HepG2 (cell line): Measurements from ENCODE around the gene GLYR1.

Experiments
- E2F1 ChIP-seq: sonication (generic); formaldehyde crosslinking; IDR thresholded peaks from 2 replicates; pipeline ENCODE4 v1.5.0; 2020; ENCODE audit warnings: missing genetic modification reagents
- POLR2A ChIP-seq, 2 experiments: IDR thresholded peaks; 2 replicates each; pipeline ENCODE4 v1.6.1; 2011; ENCODE audit warnings: low read depth in 2 of 2, low read length in 2 of 2, mild to moderate bottlenecking in 1 of 2, moderate library complexity in 1 of 2; ENCODE audit not compliant: insufficient read depth in 1 of 2
- SOX13 ChIP-seq, 3 experiments: fragments of 450-650 bp in 1 of 3; sonication (generic) in 1 of 3; formaldehyde crosslinking in 1 of 3; IDR thresholded peaks in 2 of 3; conservative IDR thresholded peaks in 1 of 3; 2 replicates each; pipeline versions ENCODE4 v1.5.0 to v1.6.1; 2016 to 2020; ENCODE audit warnings: antibody characterized with exemption in 1 of 3, mild to moderate bottlenecking in 1 of 3, missing compliant biosample characterization in 1 of 3, missing genetic modification reagents in 1 of 3, moderate library complexity in 1 of 3
- TFDP1 ChIP-seq: IDR thresholded peaks from 2 replicates; pipeline ENCODE4 v1.6.1; 2016; ENCODE audit warnings: missing compliant biosample characterization, missing genetic modification reagents, borderline replicate concordance
- ZBTB33 ChIP-seq: sonication (generic); formaldehyde crosslinking; IDR thresholded peaks from 2 replicates; pipeline ENCODE4 v1.4.0; 2020; ENCODE audit warnings: missing genetic modification reagents
- ZNF234 ChIP-seq: sonication (generic); formaldehyde crosslinking; conservative IDR thresholded peaks from 2 replicates; pipeline ENCODE4 v1.5.1; 2020; ENCODE audit warnings: mild to moderate bottlenecking, missing genetic modification reagents
- ZNF3 ChIP-seq: IDR thresholded peaks from 2 replicates; pipeline ENCODE4 v1.7.0; 2017; ENCODE audit warnings: inconsistent platforms

GRCh38 chr16:4884209-4884608 lies 37.1 kb upstream of the GLYR1 start:
- TF ChIP-seq ZBTB33 (CRISPR knock-in tag) (no peak), POLR2A (IDR thresholded peaks at IDR 0.05; ENCODE audit: insufficient read depth in 1 of 2, low read depth in 2 of 2, low read length in 2 of 2) (no peak), ZNF3 (CRISPR knock-in tag) (no peak), SOX13 (IDR thresholded peaks at IDR 0.05) (no peak), SOX13 (CRISPR knock-in tag; conservative IDR thresholded peaks at IDR 0.05 in 1 of 2, IDR thresholded peaks at IDR 0.05 in 1 of 2) (no peak), E2F1 (CRISPR knock-in tag) (no peak), ZNF234 (CRISPR knock-in tag) (no peak), TFDP1 (no peak)
